ENCODE data around the gene MAST2.

- no peak for TF ChIP-seq PRDM10 (CRISPR knock-in tag; IDR thresholded peaks at IDR 0.05; ENCODE audit: low read depth)
- TF ChIP-seq RFXANK (CRISPR knock-in tag; IDR thresholded peaks at IDR 0.05): no peak
- TF ChIP-seq PRDM15 (CRISPR knock-in tag; IDR thresholded peaks at IDR 0.05): no peak
Measured at GRCh38 chr1:46039571-46040052, 236.2 kb downstream of the MAST2 start.

All from HepG2 (cell line).